Measurements from ENCODE around the gene VPREB3. TPM values are rescaled to one million over a fixed set of nuclear protein-coding genes. Genes with fewer than 3 reads are reported as not detected.
A peak's percentile ranks its signal among the peaks of the same experiment; 100 is the strongest.

VPREB3 gene
- total RNA-seq, 5 donors from 2014 or later (not counting 1 experiment from before 2014, with no cell fraction given): 1.5 to 2.6 (median 1.7) TPM; not detected in 1

- POLR2A ChIA-PET: interaction anchor here (0.6 to 1.1 kb wide), 3 partner anchors 21 to 400 kb away, joined by 3 to 6 read pairs (median 4); no protein-coding TSS in a partner anchor
- CTCF ChIA-PET: interaction anchor here in 1 of 2 donors (0.7 to 1.1 kb wide), 2 partner anchors 21 to 947 kb away, joined by 6 to 9 read pairs; no protein-coding TSS in a partner anchor
- Mint-ChIP-seq H3K4me1 (peaks cover 19 to 26% (median 21%) of the 10 kb centered on the region in 3 donors), H3K27ac (peak overlapping the region; percentile 79 to 89), H3K4me3 (peak overlapping the region; percentile 75 to 83 (median 80)), H3K36me3 (peaks cover 14% of the 10 kb centered on the region), H3K27me3 (no peaks in the 10 kb centered on the region), H3K9me3 (no peaks in the 10 kb centered on the region)
- Histone ChIP-seq H3K27ac (ENCODE audit: low read length) (peak overlapping the region; percentile 58), H3K4me1 (ENCODE audit: control insufficient read depth in 1 of 2, extremely low read depth in 1 of 2, insufficient read depth in 2 of 2, low read length in 2 of 2) (peaks cover 5 to 25% of the 10 kb centered on the region in 2 experiments), H3K27me3 (replicated peaks in 1 of 2; ENCODE audit: control insufficient read depth in 2 of 2, extremely low read depth in 1 of 2, insufficient read depth in 2 of 2, low read length in 1 of 2) (peaks cover 0 to 2% of the 10 kb centered on the region in 2 experiments), H3K36me3 (ENCODE audit: control insufficient read depth in 2 of 2, extremely low read depth in 1 of 2, insufficient read depth in 1 of 2, low read length in 1 of 2) (peaks cover 5 to 19% of the 10 kb centered on the region in 2 donors), H3K9me3 (no peaks in the 10 kb centered on the region), H3K4me3 (ENCODE audit: control insufficient read depth in 1 of 2, extremely low read depth in 1 of 2, low read length in 1 of 2) (peak overlapping the region; percentile 73 to 87)
- WGBS (ENCODE audit: insufficient coverage): 3% methylated on average over 76 of the region's 84 CpGs
- DNase-seq (peak; percentile 62 to 89 (median 74)), ATAC-seq (replicated peaks in 1 of 4) (peak; percentile 93 to 98 (median 95))
These were observed 37.1 kb downstream of the VPREB3 start for GRCh38 chr22:23716811-23717801.

- Histone ChIP-seq H3K27me3 (replicated peaks in 1 of 2; ENCODE audit: control insufficient read depth in 2 of 2, extremely low read depth in 1 of 2, insufficient read depth in 2 of 2, low read length in 1 of 2) (no peaks in the 10 kb centered on the region), H3K4me1 (ENCODE audit: control insufficient read depth in 1 of 2, extremely low read depth in 1 of 2, insufficient read depth in 2 of 2, low read length in 2 of 2) (peaks cover 5 to 25% of the 10 kb centered on the region in 2 experiments), H3K36me3 (ENCODE audit: control insufficient read depth in 2 of 2, extremely low read depth in 1 of 2, insufficient read depth in 1 of 2, low read length in 1 of 2) (peaks cover 5 to 30% of the 10 kb centered on the region in 2 donors), H3K4me3 (ENCODE audit: control insufficient read depth in 1 of 2, extremely low read depth in 1 of 2, low read length in 1 of 2) (peak overlapping the region; percentile 73 to 87), H3K9me3 (no peaks in the 10 kb centered on the region), H3K27ac (ENCODE audit: low read length) (no peak overlapping the region)
- no peak for DNase-seq
- peak overlapping the region; percentile 27 to 69 for H3K27ac Mint-ChIP-seq
- H3K9me3 Mint-ChIP-seq: no peaks in the 10 kb centered on the region
- CTCF ChIA-PET: interaction anchor here in 1 of 2 donors (0.6 to 0.7 kb wide), 2 partner anchors 17 to 1090 kb away, joined by 3 read pairs; partner anchors contain the start of gene SGSM1
- peaks cover 19 to 33% (median 27%) of the 10 kb centered on the region in 3 donors for H3K4me1 Mint-ChIP-seq
- H3K4me3 Mint-ChIP-seq: peak overlapping the region; percentile 75 to 83 (median 80)
- ATAC-seq (replicated peaks in 1 of 4): no peak
- WGBS (ENCODE audit: insufficient coverage): 96% methylated on average over 4 of the region's 18 CpGs
- no peaks in the 10 kb centered on the region for H3K27me3 Mint-ChIP-seq
- POLR2A ChIA-PET: interaction anchor here in 1 of 2 donors (0.7 kb wide), 1 partner anchor 41 kb away, joined by 6 read pairs; no protein-coding TSS in a partner anchor
- H3K36me3 Mint-ChIP-seq: peaks cover 21% of the 10 kb centered on the region
These were observed 38.3 kb downstream of the VPREB3 start for GRCh38 chr22:23715806-23716375.

- Histone ChIP-seq H3K27me3 (replicated peaks in 1 of 2; ENCODE audit: control insufficient read depth in 2 of 2, extremely low read depth in 1 of 2, insufficient read depth in 2 of 2, low read length in 1 of 2) (no peaks in the 10 kb centered on the region), H3K4me3 (ENCODE audit: control insufficient read depth in 1 of 2, extremely low read depth in 1 of 2, low read length in 1 of 2) (no peak overlapping the region), H3K4me1 (ENCODE audit: control insufficient read depth in 1 of 2, extremely low read depth in 1 of 2, insufficient read depth in 2 of 2, low read length in 2 of 2) (peaks cover 5 to 25% of the 10 kb centered on the region in 2 experiments), H3K36me3 (ENCODE audit: control insufficient read depth in 2 of 2, extremely low read depth in 1 of 2, insufficient read depth in 1 of 2, low read length in 1 of 2) (peaks cover 5 to 36% of the 10 kb centered on the region in 2 donors), H3K9me3 (no peaks in the 10 kb centered on the region), H3K27ac (ENCODE audit: low read length) (no peak overlapping the region)
- peaks cover 27 to 36% (median 35%) of the 10 kb centered on the region in 3 donors for H3K4me1 Mint-ChIP-seq
- H3K9me3 Mint-ChIP-seq: no peaks in the 10 kb centered on the region
- H3K27ac Mint-ChIP-seq: peak overlapping the region; percentile 19 to 64
- ChIA-PET POLR2A (interaction anchor here in 1 of 2 donors (0.7 kb wide), 1 partner anchor 40 kb away, joined by 6 read pairs; no protein-coding TSS in a partner anchor), CTCF (interaction anchor here in 1 of 2 donors (0.7 kb wide), 1 partner anchor 1091 kb away, joined by 3 read pairs; the partner anchor contains the start of gene SGSM1)
- H3K27me3 Mint-ChIP-seq: no peaks in the 10 kb centered on the region
- peaks cover 31% of the 10 kb centered on the region for H3K36me3 Mint-ChIP-seq
- WGBS (ENCODE audit: insufficient coverage): 89% methylated on average over 15 of the region's 23 CpGs
- DNase-seq (no peak), ATAC-seq (replicated peaks in 1 of 4) (no peak)
- peak overlapping the region; percentile 75 to 83 (median 80) for H3K4me3 Mint-ChIP-seq
These were observed 39.3 kb downstream of the VPREB3 start for GRCh38 chr22:23714596-23715578.

GRCh38 chr22:23713696-23714595, 40.3 kb downstream of the VPREB3 start:
- ChIA-PET CTCF (interaction anchor here in 1 of 2 donors (0.6 to 0.9 kb wide), 2 partner anchors 20 to 65 kb away, joined by 3 to 4 read pairs; no protein-coding TSS in a partner anchor), POLR2A (no interaction called here)
- Mint-ChIP-seq H3K27ac (no peak overlapping the region), H3K4me3 (peak overlapping the region; percentile 28 to 56 (median 37)), H3K36me3 (peaks cover 40% of the 10 kb centered on the region), H3K27me3 (no peaks in the 10 kb centered on the region), H3K9me3 (no peaks in the 10 kb centered on the region), H3K4me1 (peaks cover 32 to 36% (median 36%) of the 10 kb centered on the region in 3 donors)
- Histone ChIP-seq H3K9me3 (no peaks in the 10 kb centered on the region), H3K4me3 (ENCODE audit: control insufficient read depth in 1 of 2, extremely low read depth in 1 of 2, low read length in 1 of 2) (no peak overlapping the region), H3K27ac (ENCODE audit: low read length) (no peak overlapping the region), H3K27me3 (replicated peaks in 1 of 2; ENCODE audit: control insufficient read depth in 2 of 2, extremely low read depth in 1 of 2, insufficient read depth in 2 of 2, low read length in 1 of 2) (no peaks in the 10 kb centered on the region), H3K36me3 (ENCODE audit: control insufficient read depth in 2 of 2, extremely low read depth in 1 of 2, insufficient read depth in 1 of 2, low read length in 1 of 2) (peaks cover 5 to 46% of the 10 kb centered on the region in 2 donors), H3K4me1 (ENCODE audit: control insufficient read depth in 1 of 2, extremely low read depth in 1 of 2, insufficient read depth in 2 of 2, low read length in 2 of 2) (peaks cover 5 to 25% of the 10 kb centered on the region in 2 experiments)
- 87% methylated on average over 15 of the region's 28 CpGs for WGBS (ENCODE audit: insufficient coverage)
- DNase-seq (no peak), ATAC-seq (replicated peaks in 1 of 4) (no peak)

- Histone ChIP-seq H3K36me3 (ENCODE audit: control insufficient read depth in 2 of 2, extremely low read depth in 1 of 2, insufficient read depth in 1 of 2, low read length in 1 of 2) (peaks cover 5 to 61% of the 10 kb centered on the region in 2 donors), H3K4me1 (ENCODE audit: control insufficient read depth in 1 of 2, extremely low read depth in 1 of 2, insufficient read depth in 2 of 2, low read length in 2 of 2) (peaks cover 4 to 21% of the 10 kb centered on the region in 2 experiments), H3K27me3 (replicated peaks in 1 of 2; ENCODE audit: control insufficient read depth in 2 of 2, extremely low read depth in 1 of 2, insufficient read depth in 2 of 2, low read length in 1 of 2) (no peaks in the 10 kb centered on the region), H3K4me3 (ENCODE audit: control insufficient read depth in 1 of 2, extremely low read depth in 1 of 2, low read length in 1 of 2) (no peak overlapping the region), H3K9me3 (no peaks in the 10 kb centered on the region), H3K27ac (ENCODE audit: low read length) (no peak overlapping the region)
- peaks cover 29 to 38% (median 35%) of the 10 kb centered on the region in 3 donors for H3K4me1 Mint-ChIP-seq
- peaks cover 54% of the 10 kb centered on the region for H3K36me3 Mint-ChIP-seq
- H3K4me3 Mint-ChIP-seq: no peak overlapping the region
- ChIA-PET CTCF (interaction anchor here (0.6 kb wide), 2 partner anchors 15 to 34 kb away, joined by 3 to 4 read pairs; no protein-coding TSS in a partner anchor), POLR2A (no interaction called here)
- no peak overlapping the region for H3K27ac Mint-ChIP-seq
- 98% methylated on average over 10 of the region's 12 CpGs for WGBS (ENCODE audit: insufficient coverage)
- ATAC-seq (replicated peaks in 1 of 4) (no peak), DNase-seq (no peak)
- no peaks in the 10 kb centered on the region for H3K27me3 Mint-ChIP-seq
- no peaks in the 10 kb centered on the region for H3K9me3 Mint-ChIP-seq
These were observed 42.0 kb downstream of the VPREB3 start for GRCh38 chr22:23712256-23712655.
